A673 (cell line): Measurements from ENCODE around the gene PFKL. TPM values are rescaled to one million over a fixed set of nuclear protein-coding genes. Genes with fewer than 3 reads are reported as not detected.

Experiments
- BruUV-seq: library from RNA; stranded (reverse); fragments of 400-500 nt; replicated peaks from 2 replicates; lab custom pipeline; 2021; lab: Mats Ljungman, UMichigan
- CTCF ChIA-PET: fragments of 300-600 bp; sonication (Branson Sonifier 250); formaldehyde crosslinking; loops from one replicate; lab custom pipeline; 2022; ENCODE audit warnings: antibody characterized with exemption; lab: Charles Lee
- POLR2A ChIA-PET: fragments of 300-600 bp; sonication (Branson Sonifier 250); formaldehyde crosslinking; loops from one replicate; lab custom pipeline; 2022; ENCODE audit warnings: antibody characterized with exemption; ENCODE audit not compliant: low non-redundant PET; lab: Charles Lee
- DNase-seq: peaks from one replicate; pipeline ENCODE4 v3.0.0-alpha.2; 2015; ENCODE audit warnings: low spot score
- H3K27ac ChIP-seq: fragments of 200-600 bp; sonication (generic); 2 replicates; pipeline ENCODE4 v1.5.1; 2016; ENCODE audit warnings: mixed run types, low read depth, mild to moderate bottlenecking, mixed read lengths, antibody characterized with exemption, low read length; ENCODE audit not compliant: poor library complexity, severe bottlenecking
- H3K27me3 ChIP-seq: fragments of 200-600 bp; sonication (generic); replicated peaks from 2 replicates; pipeline ENCODE4 v1.6.1; 2017; ENCODE audit warnings: mixed run types, low read depth, mild to moderate bottlenecking, mixed read lengths, antibody characterized with exemption, low read length; ENCODE audit not compliant: insufficient read depth, poor library complexity
- H3K36me3 ChIP-seq: fragments of 200-600 bp; sonication (generic); 2 replicates; pipeline ENCODE4 v1.6.1; 2016; ENCODE audit warnings: mixed run types, mild to moderate bottlenecking, mixed read lengths, antibody characterized with exemption, low read length; ENCODE audit not compliant: insufficient read depth, poor library complexity, severe bottlenecking
- H3K4me1 ChIP-seq: fragments of 200-600 bp; sonication (generic); 2 replicates; pipeline ENCODE4 v1.6.1; 2017; ENCODE audit warnings: mixed run types, mild to moderate bottlenecking, mixed read lengths, antibody characterized with exemption, low read length; ENCODE audit not compliant: insufficient read depth, poor library complexity, severe bottlenecking
- H3K4me3 ChIP-seq: fragments of 200-600 bp; sonication (generic); 2 replicates; pipeline ENCODE4 v1.5.1; 2016; ENCODE audit warnings: low read depth, mixed run types, mild to moderate bottlenecking, mixed read lengths, low read length; ENCODE audit not compliant: poor library complexity, severe bottlenecking
- H3K9me3 ChIP-seq: fragments of 200-600 bp; sonication (generic); 2 replicates; pipeline ENCODE4 v1.6.1; 2016; ENCODE audit warnings: mixed run types, low read depth, mild to moderate bottlenecking, mixed read lengths, antibody characterized with exemption, low read length; ENCODE audit not compliant: poor library complexity, severe bottlenecking
- CTCF ChIP-seq: fragments of 300-800, 200-600 bp; sonication (generic); conservative IDR thresholded peaks from 2 replicates; pipeline ENCODE4 v1.5.1; 2017; ENCODE audit warnings: low read depth, mild to moderate bottlenecking, antibody characterized with exemption, low read length, moderate library complexity, mixed read lengths
- EZH2 ChIP-seq: fragments of 200-600 bp; sonication (generic); IDR thresholded peaks from 2 replicates; pipeline ENCODE4 v1.6.1; 2017; ENCODE audit warnings: borderline replicate concordance, low read depth, mild to moderate bottlenecking, mixed read lengths, antibody characterized with exemption, low read length; ENCODE audit not compliant: poor library complexity, severe bottlenecking
- intact Hi-C: fragments of 100-400 bp; cut with micrococcal nuclease; formaldehyde crosslinking; loops from one replicate; pipeline ENCODE4 v1.10.0; 2022; ENCODE audit not compliant: unreplicated experiment
- total RNA-seq: library from RNA; stranded (reverse); gene quantifications from 2 replicates; pipeline ENCODE4 v1.2.3, GENCODE V29; 2021

PFKL gene
- total RNA-seq, 1 experiment from 2014 or later: 112 TPM

DNA sequence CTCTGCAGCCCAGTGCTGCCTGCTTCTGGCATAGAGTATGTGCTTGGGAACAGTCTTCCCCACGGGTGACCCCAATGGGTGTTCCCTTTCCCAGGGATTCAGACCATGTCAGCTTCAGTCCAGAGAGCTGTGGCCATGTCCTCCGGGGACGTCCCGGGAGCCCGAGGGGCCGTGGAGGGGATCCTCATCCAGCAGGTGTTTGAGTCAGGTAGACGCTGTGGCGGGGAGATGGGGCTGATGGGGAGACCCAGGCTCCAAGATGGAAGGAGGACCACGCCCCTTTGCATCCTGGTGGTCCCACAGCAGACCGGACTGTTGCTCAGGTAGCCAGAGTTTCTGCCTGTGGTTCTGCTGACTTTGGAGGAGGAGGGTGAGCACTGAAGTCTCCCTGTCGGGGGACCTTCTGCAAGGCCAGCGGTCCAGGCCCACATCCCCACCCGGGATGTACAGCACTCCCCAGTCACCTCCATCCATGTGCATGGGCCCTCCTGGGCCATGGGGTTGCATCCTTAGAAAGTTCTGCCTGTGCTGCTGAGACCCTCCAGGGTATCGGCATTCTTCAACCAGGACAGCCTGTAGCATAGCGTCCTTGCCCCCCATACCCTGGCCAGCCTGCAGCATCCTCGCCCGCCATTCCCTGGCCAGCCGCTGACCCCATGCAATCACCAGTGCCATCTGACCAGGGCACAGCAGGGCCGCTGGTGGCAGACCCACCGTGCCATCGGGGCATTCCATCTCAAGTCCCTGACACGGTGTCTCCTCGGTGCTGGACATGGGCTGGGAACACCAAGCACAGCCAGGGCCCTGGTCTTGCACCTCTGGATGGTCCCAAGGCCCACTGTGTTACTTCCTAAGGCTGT, 11.4 kb upstream of the PFKL start:
- Histone ChIP-seq H3K36me3 (no peaks in the 10 kb centered on the region), H3K4me1 (no peaks in the 10 kb centered on the region), H3K9me3 (no peaks in the 10 kb centered on the region), H3K4me3 (no peak overlapping the region), H3K27me3 (peaks cover 17% of the 10 kb centered on the region), H3K27ac (no peak overlapping the region)
- DNase-seq: no peak
- no TSS peak for BruUV-seq
- TF ChIP-seq EZH2 (no peak), CTCF (no peak)
- POLR2A ChIA-PET: no interaction called here
- intact Hi-C loops: no loop called here
- CTCF ChIA-PET: no interaction called here

DNA sequence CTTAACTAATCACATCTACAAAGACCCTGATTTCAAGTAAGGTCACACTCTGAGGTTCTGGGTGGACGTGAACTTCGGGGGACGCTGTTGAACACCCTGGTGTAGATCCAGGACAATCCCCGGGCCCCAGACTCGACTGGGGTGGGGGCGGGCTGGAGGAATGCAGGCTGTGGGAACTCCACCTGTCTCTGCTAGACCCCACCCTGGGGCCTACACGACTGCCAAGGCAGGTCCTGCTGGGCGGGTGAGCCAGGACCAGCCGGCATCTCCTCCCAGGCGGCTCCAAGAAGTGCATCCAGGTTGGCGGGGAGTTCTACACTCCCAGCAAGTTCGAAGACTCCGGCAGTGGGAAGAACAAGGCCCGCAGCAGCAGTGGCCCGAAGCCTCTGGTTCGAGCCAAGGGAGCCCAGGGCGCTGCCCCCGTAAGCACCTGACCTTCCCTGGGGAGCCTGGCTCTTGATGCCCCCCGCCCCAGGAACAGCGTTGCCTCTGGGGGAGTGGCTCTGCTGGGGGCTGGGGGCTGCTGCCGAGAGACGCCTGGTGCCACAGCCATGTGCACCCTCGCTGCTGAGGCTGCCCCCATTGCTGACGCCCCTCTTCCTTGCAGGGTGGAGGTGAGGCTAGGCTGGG, 10.4 kb upstream of the PFKL start:
- no TSS peak for BruUV-seq
- intact Hi-C loops: no loop called here
- Histone ChIP-seq H3K36me3 (no peaks in the 10 kb centered on the region), H3K4me1 (peaks cover 4% of the 10 kb centered on the region), H3K27ac (no peak overlapping the region), H3K9me3 (no peaks in the 10 kb centered on the region), H3K27me3 (peaks cover 17% of the 10 kb centered on the region), H3K4me3 (no peak overlapping the region)
- TF ChIP-seq CTCF (no peak), EZH2 (no peak)
- POLR2A ChIA-PET: no interaction called here
- no peak for DNase-seq
- CTCF ChIA-PET: no interaction called here

DNA sequence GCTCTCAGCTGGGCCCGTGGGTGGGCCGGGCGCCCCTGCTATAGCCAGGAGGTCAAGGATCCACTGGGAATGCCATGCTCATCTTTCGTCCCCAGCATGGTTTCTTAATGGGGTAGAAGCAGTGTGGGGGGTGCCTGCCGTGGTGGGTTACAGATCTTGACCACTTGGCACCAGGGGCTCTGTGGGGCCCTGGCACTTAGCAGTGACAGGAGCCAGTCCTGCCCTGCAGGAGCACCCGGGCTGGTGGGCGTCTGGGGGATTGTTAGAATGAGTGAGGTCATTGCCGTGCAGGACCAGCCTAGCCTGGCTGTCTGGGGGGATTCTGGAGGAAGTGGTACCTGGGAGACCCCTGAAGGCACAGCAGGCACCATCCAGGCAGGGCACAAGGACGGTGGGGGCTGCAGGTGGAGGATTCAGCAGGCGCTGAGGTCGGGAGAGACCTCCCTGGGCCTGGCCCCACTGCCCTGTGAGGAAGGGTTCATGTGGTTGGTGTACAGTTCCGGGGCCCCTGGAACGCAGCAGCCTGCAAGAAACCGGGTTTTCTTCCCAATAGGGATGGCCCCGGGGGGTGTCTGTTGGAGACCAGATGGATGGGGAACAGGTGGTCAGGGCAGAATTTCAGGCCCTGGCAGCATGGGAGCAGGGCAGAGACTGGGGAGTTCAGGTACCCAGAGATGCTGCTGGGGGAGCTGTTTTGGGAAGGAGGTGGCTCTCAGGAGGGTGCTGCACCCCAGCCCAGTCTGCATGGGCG, 9.4 kb upstream of the PFKL start:
- no peak overlapping the region for H3K27ac ChIP-seq
- H3K4me1 ChIP-seq: peaks cover 14% of the 10 kb centered on the region
- TF ChIP-seq CTCF (no peak), EZH2 (no peak)
- no TSS peak for BruUV-seq
- H3K9me3 ChIP-seq: no peaks in the 10 kb centered on the region
- POLR2A ChIA-PET: no interaction called here
- H3K27me3 ChIP-seq: peaks cover 14% of the 10 kb centered on the region
- no peak for DNase-seq
- no peak overlapping the region for H3K4me3 ChIP-seq
- intact Hi-C loops: no loop called here
- CTCF ChIA-PET: no interaction called here
- no peaks in the 10 kb centered on the region for H3K36me3 ChIP-seq
